ENCODE measurements around the gene CRTAC1. TPM values are rescaled to one million over a fixed set of nuclear protein-coding genes. Genes with fewer than 3 reads are reported as not detected.

Gene CRTAC1
- total and polyA plus RNA-seq, 10 of the 15 experiments (the other 5 are each of a cell fraction or from before 2014, with no cell fraction given) = 0.10 TPM; not detected in 9

GRCh38 chr10:98020254-98020653 is 10.2 kb downstream of the CRTAC1 start (continued):
- TF ChIP-seq GATAD2B (conservative IDR thresholded peaks at IDR 0.05; ENCODE audit: low read depth) = no peak

GRCh38 chr10:98019784-98020183 is 10.6 kb downstream of the CRTAC1 start:
- in situ Hi-C loops (cut with MboI) = no loop called here
- SMC1A ChIA-PET (ENCODE audit: uncharacterized antibody, unreplicated experiment) = no interaction called here
- peaks cover 0 to 1% of the 10 kb centered on the region in 2 experiments; a peak in 2 of 4 replicates for H3K27me3 ChIP-seq (replicated peaks in 1 of 2; ENCODE audit: control insufficient read depth in 2 of 2, insufficient read depth in 2 of 2, low read length in 1 of 2)
- FAIRE-seq = no peak
- intact Hi-C loops (cut with micrococcal nuclease; ENCODE audit: unreplicated experiment) = no loop called here
- H3K4me3 ChIP-seq = no peak overlapping the region
- H3K4me2 ChIP-seq (ENCODE audit: control insufficient read depth, insufficient read depth) = no peak overlapping the region
- H3K79me2 ChIP-seq (ENCODE audit: control insufficient read depth, insufficient read depth, low read length) = no peaks in the 10 kb centered on the region
- no peak for DNase-seq (ENCODE audit: low read depth, low spot score)
- no TSS peak for BruUV-seq (replicated peaks)
- TF ChIP-seq ATF7 (IDR thresholded peaks at IDR 0.05; ENCODE audit: low read depth) = no peak
- TF ChIP-seq NKRF (conservative IDR thresholded peaks at IDR 0.05) = no peak
- TF ChIP-seq ELK1 (IDR thresholded peaks at IDR 0.05; ENCODE audit: low read depth, low read length) = no peak
- TF ChIP-seq ESRRA (IDR thresholded peaks at IDR 0.05; ENCODE audit: low read length) = no peak
- no peak for TF ChIP-seq ZBED1 (IDR thresholded peaks at IDR 0.05; ENCODE audit: borderline replicate concordance)
- no peak for TF ChIP-seq ETV6 (conservative IDR thresholded peaks at IDR 0.05 in 1 of 2, IDR thresholded peaks at IDR 0.05 in 1 of 2; ENCODE audit: borderline replicate concordance in 1 of 2, low read depth in 1 of 2)
- no peak for TF ChIP-seq CHD1 (IDR thresholded peaks at IDR 0.05; ENCODE audit: low read depth, low read length)
- no peak for TF ChIP-seq POU2F2 (IDR thresholded peaks at IDR 0.05; ENCODE audit: borderline replicate concordance, low read depth, low read length)
- TF ChIP-seq PKNOX1 (IDR thresholded peaks at IDR 0.05) = no peak
- TF ChIP-seq SIN3A (IDR thresholded peaks at IDR 0.05; ENCODE audit: low read depth, low read length) = no peak
- no peak for TF ChIP-seq ZZZ3 (IDR thresholded peaks at IDR 0.05; ENCODE audit: control insufficient read depth, insufficient read length, low read depth)
- TF ChIP-seq BACH1 (IDR thresholded peaks at IDR 0.05; ENCODE audit: borderline replicate concordance) = no peak
- no peak overlapping the region for H3K27ac ChIP-seq (ENCODE audit: control insufficient read depth, insufficient read depth)
- no peak overlapping the region for H2AFZ ChIP-seq (ENCODE audit: control insufficient read depth, low read depth, low read length)
- no peak overlapping the region for H3K9ac ChIP-seq (ENCODE audit: control insufficient read depth, insufficient read depth, low read length)
- H3K4me1 ChIP-seq (ENCODE audit: control insufficient read depth, insufficient read depth, low read length) = no peaks in the 10 kb centered on the region
- no peaks in the 10 kb centered on the region for H4K20me1 ChIP-seq (ENCODE audit: control insufficient read depth, insufficient read depth)
- RAD21 ChIA-PET (ENCODE audit: unreplicated experiment) = no interaction called here
- 0% methylated on average over 4 of the region's 4 CpGs for WGBS (ENCODE audit: insufficient coverage, insufficient replicate concordance, low lambda C conversion rate, missing lambda C conversion rate)
- POLR2A ChIA-PET = no interaction called here
- no peaks in the 10 kb centered on the region for H3K36me3 ChIP-seq (ENCODE audit: control insufficient read depth in 2 of 2, insufficient read depth in 2 of 2, low read length in 1 of 2)
- H3K9me3 ChIP-seq (replicated peaks; ENCODE audit: control insufficient read depth, insufficient read depth, low read length) = no peaks in the 10 kb centered on the region
- ATAC-seq = no peak
- CTCF ChIA-PET = no interaction called here

Measured in GM12878 (cell line).